Skeletal muscle tissue (tissue), 4 donors: Measurements from ENCODE around the gene FANCD2OS. TPM values are rescaled to one million over a fixed set of nuclear protein-coding genes. Genes with fewer than 3 reads are reported as not detected.
A peak's percentile ranks its signal among the peaks of the same experiment; 100 is the strongest.

Experiments used
- H3K27ac ChIP-seq: one replicate; pipeline ENCODE4 v1.7.0; 2013; ENCODE audit warnings: mild to moderate bottlenecking, low read depth, low read length, inconsistent platforms
- H3K27me3 ChIP-seq, 3 donors: one replicate each; pipeline ENCODE4 v1.7.0; 2013; ENCODE audit warnings: low read length in 3 of 3; ENCODE audit not compliant: control insufficient read depth in 3 of 3, insufficient read depth in 3 of 3
- H3K36me3 ChIP-seq, 3 donors: one replicate each; pipeline ENCODE4 v1.7.0; 2013; ENCODE audit warnings: low read length in 3 of 3; ENCODE audit not compliant: control insufficient read depth in 3 of 3, insufficient read depth in 3 of 3
- H3K4me1 ChIP-seq, 3 donors: one replicate each; pipeline ENCODE4 v1.7.0; 2013; ENCODE audit warnings: low read length in 3 of 3, mild to moderate bottlenecking in 3 of 3; ENCODE audit not compliant: control insufficient read depth in 3 of 3, insufficient read depth in 3 of 3
- H3K4me3 ChIP-seq, 3 donors: one replicate each; pipeline ENCODE4 v1.7.0; 2013; ENCODE audit warnings: low read length in 3 of 3
- H3K9ac ChIP-seq, 3 donors: one replicate each; pipeline ENCODE4 v1.7.0; 2013; ENCODE audit warnings: low read length in 3 of 3, mild to moderate bottlenecking in 3 of 3, moderate library complexity in 2 of 3, low read depth in 1 of 3
- H3K9me3 ChIP-seq, 3 donors: one replicate each; pipeline ENCODE4 v1.7.0; 2013; ENCODE audit warnings: low read length in 3 of 3; ENCODE audit not compliant: control insufficient read depth in 3 of 3
- total RNA-seq: library from RNA; depleted of rRNA; stranded (reverse); fragments of >200 nt; gene quantifications from one replicate; pipeline ENCODE4 v1.2.3, GENCODE V29; 2014
- donor health status: Osteomylitis.

FANCD2OS gene
- total RNA-seq, result not detected

GRCh38 chr3:10108091-10108490 is at the start of gene FANCD2OS:
Gene FANCD2OS (minus strand): TSS chr3:10108255. CDS start chr3:10104774, 3,481 bp downstream.
- H3K9me3 ChIP-seq, result no peaks in the 10 kb centered on the region

GRCh38 chr3:10157031-10157430 is 49.0 kb upstream of the FANCD2OS start:
- H3K9ac ChIP-seq, result no peak overlapping the region
- peaks cover 0 to 4% (median 3%) of the 10 kb centered on the region in 3 donors for H3K36me3 ChIP-seq
- H3K27ac ChIP-seq, result no peak overlapping the region
- no peaks in the 10 kb centered on the region for H3K9me3 ChIP-seq
- no peak overlapping the region for H3K4me3 ChIP-seq
- H3K4me1 ChIP-seq, result no peaks in the 10 kb centered on the region
- no peaks in the 10 kb centered on the region for H3K27me3 ChIP-seq

More at GRCh38 chr3:10108091-10108490, at the start of gene FANCD2OS:
- Histone ChIP-seq H3K27me3 (peaks cover 5 to 8% (median 7%) of the 10 kb centered on the region in 3 donors), H3K27ac (no peak within 1 kb of the TSS), H3K4me3 (no peak within 1 kb of the TSS), H3K4me1 (no peaks in the 10 kb centered on the region), H3K36me3 (no peaks in the 10 kb centered on the region), H3K9ac (no peak within 1 kb of the TSS)

- no peak overlapping the region for H3K27ac ChIP-seq
- no peaks in the 10 kb centered on the region for H3K4me1 ChIP-seq
- peaks cover 4 to 15% (median 12%) of the 10 kb centered on the region in 3 donors for H3K36me3 ChIP-seq
- H3K4me3 ChIP-seq, result no peak overlapping the region
- no peaks in the 10 kb centered on the region for H3K27me3 ChIP-seq
- no peaks in the 10 kb centered on the region for H3K9me3 ChIP-seq
- H3K9ac ChIP-seq, result no peak overlapping the region
Measured at GRCh38 chr3:10155658-10156057, 47.6 kb upstream of the FANCD2OS start.

GRCh38 chr3:10155123-10155472 is 47.0 kb upstream of the FANCD2OS start:
- H3K4me3 ChIP-seq, result no peak overlapping the region
- H3K9me3 ChIP-seq, result no peaks in the 10 kb centered on the region
- no peak overlapping the region for H3K9ac ChIP-seq
- H3K4me1 ChIP-seq, result no peaks in the 10 kb centered on the region
- no peaks in the 10 kb centered on the region for H3K27me3 ChIP-seq
- H3K27ac ChIP-seq, result no peak overlapping the region
- H3K36me3 ChIP-seq, result peaks cover 7 to 20% (median 18%) of the 10 kb centered on the region in 3 donors

- H3K9ac ChIP-seq, result no peak overlapping the region
- H3K4me1 ChIP-seq, result no peaks in the 10 kb centered on the region
- H3K27ac ChIP-seq, result no peak overlapping the region
- peaks cover 13 to 26% (median 24%) of the 10 kb centered on the region in 3 donors for H3K36me3 ChIP-seq
- no peak overlapping the region for H3K4me3 ChIP-seq
- H3K9me3 ChIP-seq, result no peaks in the 10 kb centered on the region
- H3K27me3 ChIP-seq, result no peaks in the 10 kb centered on the region
Measured at GRCh38 chr3:10154335-10155122, 46.5 kb upstream of the FANCD2OS start.

- Histone ChIP-seq H3K27me3 (no peaks in the 10 kb centered on the region), H3K4me1 (no peaks in the 10 kb centered on the region), H3K27ac (no peak overlapping the region), H3K9me3 (no peaks in the 10 kb centered on the region), H3K36me3 (peaks cover 18 to 37% (median 35%) of the 10 kb centered on the region in 3 donors), H3K9ac (no peak overlapping the region), H3K4me3 (no peak overlapping the region)
Measured at GRCh38 chr3:10150987-10151386, 42.9 kb upstream of the FANCD2OS start.

- Histone ChIP-seq H3K4me3 (no peak overlapping the region), H3K9ac (no peak overlapping the region), H3K36me3 (peaks cover 18 to 37% (median 32%) of the 10 kb centered on the region in 3 donors), H3K27me3 (no peaks in the 10 kb centered on the region), H3K4me1 (peaks cover 0 to 2% (median 1%) of the 10 kb centered on the region in 3 donors), H3K9me3 (no peaks in the 10 kb centered on the region), H3K27ac (no peak overlapping the region)
Measured at GRCh38 chr3:10149226-10149625, 41.2 kb upstream of the FANCD2OS start.

- H3K27me3 ChIP-seq, result no peaks in the 10 kb centered on the region
- H3K4me1 ChIP-seq, result peaks cover 14 to 20% (median 17%) of the 10 kb centered on the region in 3 donors
- H3K27ac ChIP-seq, result no peak overlapping the region
- no peaks in the 10 kb centered on the region for H3K9me3 ChIP-seq
- peaks cover 13 to 23% (median 22%) of the 10 kb centered on the region in 3 donors for H3K36me3 ChIP-seq
- no peak overlapping the region for H3K9ac ChIP-seq
- no peak overlapping the region for H3K4me3 ChIP-seq
Measured at GRCh38 chr3:10145685-10146084, 37.6 kb upstream of the FANCD2OS start.

GRCh38 chr3:10142707-10143560 is 34.9 kb upstream of the FANCD2OS start:
- H3K27me3 ChIP-seq, result no peaks in the 10 kb centered on the region
- peak overlapping the region; percentile 68 to 82 (median 72) for H3K4me3 ChIP-seq
- no peak overlapping the region for H3K27ac ChIP-seq
- H3K9ac ChIP-seq, result peak overlapping the region; percentile 7 to 85 (median 10)
- no peaks in the 10 kb centered on the region for H3K9me3 ChIP-seq
- peaks cover 14 to 20% (median 17%) of the 10 kb centered on the region in 3 donors for H3K4me1 ChIP-seq
- peaks cover 0 to 4% (median 4%) of the 10 kb centered on the region in 3 donors for H3K36me3 ChIP-seq
